A549 (cell line): ENCODE measurements around the gene COPE. TPM values are rescaled to one million over a fixed set of nuclear protein-coding genes. Genes with fewer than 3 reads are reported as not detected.

Source experiments
- ATAC-seq, 2 experiments: fragments of 200-7000 bp in 1 of 2; fragments of >200 bp in 1 of 2; cut with Nextera tagmentation in 1 of 2; cut with Tn5 transposase in 1 of 2; 3 replicates each; pipeline versions ENCODE4 v1.8.0 to v1.9.1; 2018 to 2020; ENCODE audit warnings: mild to moderate bottlenecking in 1 of 2, moderate library complexity in 1 of 2
- CTCF ChIA-PET: fragments of 300-600 bp; sonication (Branson Sonifier 250); formaldehyde crosslinking; extraction: SDS; loops from one replicate; lab custom pipeline; 2021; ENCODE audit warnings: antibody characterized with exemption, inconsistent platforms; lab: Yijun Ruan, JAX
- POLR2A ChIA-PET: fragments of 350-600 bp; formaldehyde crosslinking; extraction: SDS; loops from one replicate; lab custom pipeline; 2021; ENCODE audit warnings: antibody characterized with exemption, inconsistent platforms; lab: Yijun Ruan, JAX
- DNase-seq, 2 experiments: peaks; one replicate each; pipeline versions ENCODE4 v3.0.0 to v3.0.0-alpha.2; 2011 to 2016; ENCODE audit warnings: low read depth in 1 of 2, low spot score in 1 of 2
- FAIRE-seq: peaks from 2 replicates; lab custom pipeline; 2011; peaks lifted over from hg19 to GRCh38; lab: Jason Lieb, UNC
- H3K27ac ChIP-seq, 2 experiments: fragments of >200 bp; sonication (Bioruptor Twin); formaldehyde crosslinking; 3 replicates each; pipeline ENCODE4 v1.5.1; 2016 to 2017
- H3K4me1 ChIP-seq: fragments of >200 bp; sonication (Bioruptor Twin); formaldehyde crosslinking; 3 replicates; pipeline ENCODE4 v1.6.1; 2016
- H3K4me2 ChIP-seq: fragments of >200 bp; sonication (Bioruptor Twin); formaldehyde crosslinking; 3 replicates; pipeline ENCODE4 v1.6.1; 2016
- H3K4me3 ChIP-seq: fragments of >200 bp; sonication (Bioruptor Twin); formaldehyde crosslinking; 3 replicates; pipeline ENCODE4 v1.5.1; 2016
- H3K9me3 ChIP-seq: fragments of >200 bp; sonication (Bioruptor Twin); formaldehyde crosslinking; 3 replicates; pipeline ENCODE4 v1.6.1; 2016
- CBX2 ChIP-seq: fragments of 200-600 bp; sonication (generic); IDR thresholded peaks from 2 replicates; pipeline ENCODE4 v1.6.1; 2016; ENCODE audit warnings: low read depth, mild to moderate bottlenecking, borderline replicate concordance
- CEBPB ChIP-seq, 2 experiments: fragments of >200 bp in 1 of 2; sonication (Bioruptor Twin) in 1 of 2; formaldehyde crosslinking in 1 of 2; IDR thresholded peaks; 2 replicates each; pipeline ENCODE4 v1.6.1; 2012 to 2016
- EHF ChIP-seq: fragments of 250-450 bp; sonication (Bioruptor Pico); IDR thresholded peaks from 2 replicates; pipeline ENCODE4 v1.5.0; 2020; ENCODE audit warnings: mild to moderate bottlenecking
- EHMT2 ChIP-seq: fragments of 200-600 bp; sonication (generic); IDR thresholded peaks from 2 replicates; pipeline ENCODE4 v1.6.1; 2016; ENCODE audit warnings: antibody characterized with exemption, low read depth, mild to moderate bottlenecking, moderate library complexity
- EP300 ChIP-seq, 2 experiments: fragments of >200 bp; sonication (Bioruptor Twin); formaldehyde crosslinking; IDR thresholded peaks; 2 replicates in 1 of 2; 3 replicates in 1 of 2; pipeline ENCODE4 v1.6.1; 2016 to 2017
- FOSB ChIP-seq: fragments of 250-450 bp; sonication (Bioruptor Pico); IDR thresholded peaks from 2 replicates; pipeline ENCODE4 v1.5.0; 2020; ENCODE audit warnings: mild to moderate bottlenecking, moderate library complexity
- GATA3 ChIP-seq: IDR thresholded peaks from 2 replicates; pipeline ENCODE4 v1.6.1; 2012; ENCODE audit warnings: borderline replicate concordance
- HEYL ChIP-seq: fragments of 250-450 bp; sonication (Bioruptor Pico); IDR thresholded peaks from 2 replicates; pipeline ENCODE4 v1.8.0; 2021; ENCODE audit warnings: mild to moderate bottlenecking, moderate library complexity
- HOXA7 ChIP-seq: fragments of 250-450 bp; sonication (Bioruptor Pico); IDR thresholded peaks from 2 replicates; pipeline ENCODE4 v1.5.0; 2020; ENCODE audit warnings: mild to moderate bottlenecking, moderate library complexity
- HOXB13 ChIP-seq: fragments of 250-450 bp; sonication (Bioruptor Pico); IDR thresholded peaks from 2 replicates; pipeline ENCODE4 v1.5.0; 2020; ENCODE audit warnings: low read depth, mild to moderate bottlenecking, moderate library complexity
- JUNB ChIP-seq: fragments of >200 bp; sonication (Bioruptor Twin); formaldehyde crosslinking; IDR thresholded peaks from 2 replicates; pipeline ENCODE4 v1.6.1; 2016
- KDM5A ChIP-seq: fragments of 200-600 bp; sonication (generic); IDR thresholded peaks from 2 replicates; pipeline ENCODE4 v1.6.1; 2016; ENCODE audit warnings: antibody characterized with exemption, mild to moderate bottlenecking
- NR3C1 ChIP-seq: fragments of >200 bp; sonication (Bioruptor Twin); formaldehyde crosslinking; IDR thresholded peaks from 3 replicates; pipeline ENCODE4 v1.6.1; 2017
- POLR2A ChIP-seq: IDR thresholded peaks from 2 replicates; pipeline ENCODE4 v1.6.1; 2012; ENCODE audit warnings: mild to moderate bottlenecking, low read length
- POLR2AphosphoS2 ChIP-seq: conservative IDR thresholded peaks from 2 replicates; pipeline ENCODE4 v1.6.1; 2012; ENCODE audit warnings: low read length, improper control_type of control experiment, inconsistent platforms
- RAD21 ChIP-seq, 2 experiments: fragments of >200 bp in 1 of 2; sonication (Bioruptor Twin) in 1 of 2; formaldehyde crosslinking in 1 of 2; IDR thresholded peaks in 1 of 2; conservative IDR thresholded peaks in 1 of 2; 2 replicates in 1 of 2; 3 replicates in 1 of 2; pipeline ENCODE4 v1.6.1; 2012 to 2018; ENCODE audit warnings: inconsistent platforms in 1 of 2
- RCOR1 ChIP-seq: fragments of 150-350 bp; IDR thresholded peaks from 2 replicates; pipeline ENCODE4 v1.6.1; 2014; ENCODE audit warnings: antibody characterized with exemption, low read length, low read depth
- RFX5 ChIP-seq: fragments of 450-650 bp; IDR thresholded peaks from 2 replicates; pipeline ENCODE4 v1.7.1; 2014; ENCODE audit warnings: antibody characterized with exemption, mild to moderate bottlenecking, moderate library complexity
- RNF2 ChIP-seq: fragments of 200-600 bp; sonication (generic); IDR thresholded peaks from 2 replicates; pipeline ENCODE4 v1.6.1; 2016; ENCODE audit warnings: low read depth, mild to moderate bottlenecking, antibody characterized with exemption, moderate library complexity, borderline replicate concordance
- SREBF2 ChIP-seq: fragments of 450-650 bp; IDR thresholded peaks from 2 replicates; pipeline ENCODE4 v1.6.1; 2014; ENCODE audit warnings: mild to moderate bottlenecking, moderate library complexity
- TFCP2L1 ChIP-seq: fragments of 250-450 bp; sonication (Bioruptor Pico); IDR thresholded peaks from 2 replicates; pipeline ENCODE4 v1.5.0; 2021; ENCODE audit warnings: mild to moderate bottlenecking
- ZC3H11A ChIP-seq: fragments of 450-650 bp; IDR thresholded peaks from 2 replicates; pipeline ENCODE4 v1.6.1; 2014; ENCODE audit warnings: antibody characterized with exemption, mild to moderate bottlenecking
- ZNF302 ChIP-seq: fragments of 250-450 bp; sonication (Bioruptor Pico); IDR thresholded peaks from 2 replicates; pipeline ENCODE4 v1.9.0; 2021; ENCODE audit warnings: inconsistent platforms, mild to moderate bottlenecking, moderate library complexity
- WGBS: methylation state at CpG from one replicate; pipeline ENCODE4 v1.1.6; 2017; ENCODE audit errors: missing lambda C conversion rate; 5-methylcytosine and 5-hydroxymethylcytosine counted together
- polyA plus RNA-seq, 4 experiments: library from polyadenylated mRNA; depleted of rRNA in 3 of 4; stranded (reverse); fragments of >200 nt; fragmentation: RNase III in 1 of 4; extraction: RNeasy Plus Mini Kit Qiagen cat#74134 plus additional on column Dnase treatment in 1 of 4; gene quantifications; 2 replicates in 3 of 4; 3 replicates in 1 of 4; pipeline ENCODE4 v1.2.3, GENCODE V29; 2011 to 2017
- TF ChIP-seq, protein P1 (sequence below): fragments of 150-350 bp; IDR thresholded peaks from 2 replicates; pipeline ENCODE4 v1.6.1; 2014; ENCODE audit warnings: low read depth, mild to moderate bottlenecking, low read length
- TF ChIP-seq, protein P2 (sequence below): fragments of 250-450 bp; sonication (Bioruptor Pico); IDR thresholded peaks from 2 replicates; pipeline ENCODE4 v1.5.0; 2021; ENCODE audit warnings: mild to moderate bottlenecking, moderate library complexity, borderline replicate concordance
- TF ChIP-seq, protein P3 (sequence below): IDR thresholded peaks from 2 replicates; pipeline ENCODE4 v1.6.1; 2012
- TF ChIP-seq, protein P4 (sequence below): fragments of 450-650 bp; IDR thresholded peaks from 2 replicates; pipeline ENCODE4 v1.6.1; 2014; ENCODE audit warnings: antibody characterized with exemption
- TF ChIP-seq, protein P5 (sequence below): IDR thresholded peaks from 2 replicates; pipeline ENCODE4 v1.6.1; 2012
- TF ChIP-seq, protein P6 (sequence below): fragments of 250-450 bp; sonication (Bioruptor Pico); IDR thresholded peaks from 2 replicates; pipeline ENCODE4 v1.5.0; 2020; ENCODE audit warnings: low read depth, mild to moderate bottlenecking, moderate library complexity
- TF ChIP-seq, protein P7 (sequence below): fragments of >200 bp; sonication (Bioruptor Twin); formaldehyde crosslinking; IDR thresholded peaks from 2 replicates; pipeline ENCODE4 v1.6.1; 2016

COPE gene
- polyA plus RNA-seq, 2 of the 4 experiments (the other 2 are of a cell fraction) = 94.0 to 114 TPM

DNA sequence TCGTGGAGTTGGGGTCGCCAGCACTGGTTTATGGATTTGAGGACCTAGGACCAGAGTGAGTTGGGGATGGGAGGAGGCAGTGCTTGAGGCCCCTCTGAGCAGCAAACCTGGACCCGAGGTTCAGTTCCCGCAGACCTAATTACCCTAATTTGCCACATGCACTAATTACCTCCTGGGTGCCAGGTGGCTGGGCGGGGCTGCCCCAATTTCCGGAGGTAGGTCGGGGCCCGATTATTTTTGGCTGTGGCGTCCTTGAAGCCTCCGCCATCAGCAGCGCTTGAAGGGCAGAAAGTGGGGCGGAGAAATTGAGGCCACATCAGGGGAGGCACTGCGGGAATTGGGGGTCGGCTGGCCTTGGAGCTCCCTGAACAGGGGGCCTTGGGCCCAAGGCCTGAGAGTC is 27.7 kb upstream of the COPE start:
- 91% methylated on average over 12 of the region's 14 CpGs for WGBS

DNA sequence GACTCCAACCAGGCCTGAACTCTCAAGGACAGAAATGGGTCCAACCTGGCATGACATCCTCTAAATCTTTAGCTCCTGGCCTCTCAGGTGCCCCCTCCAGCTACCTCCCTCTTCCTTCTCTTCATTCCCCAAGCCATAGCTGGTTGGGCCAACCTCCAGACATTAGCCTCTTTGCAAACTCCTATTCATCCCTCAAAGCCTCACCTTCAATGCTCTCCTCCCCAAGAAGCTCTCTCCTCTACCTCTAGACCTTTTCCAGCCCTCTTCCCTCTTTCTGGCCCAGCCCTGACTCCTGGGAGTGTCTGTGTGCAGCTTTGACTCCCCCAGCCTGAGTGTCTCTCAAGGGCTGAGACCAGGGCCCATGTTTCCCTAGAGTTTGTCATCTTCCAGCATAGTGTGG is 27.1 kb upstream of the COPE start:
- Histone ChIP-seq H3K27ac (no peak overlapping the region), H3K9me3 (no peaks in the 10 kb centered on the region), H3K4me1 (0 out of 3 replicates have a peak, but pooled peaks cover 3% of the 10 kb centered on the region), H3K4me3 (no peak overlapping the region), H3K4me2 (no peak overlapping the region)
- CTCF ChIA-PET = interaction anchor here (5.1 kb wide), 1 partner anchor 41 kb away, joined by 26 read pairs; no protein-coding TSS in a partner anchor
- POLR2A ChIA-PET = no interaction called here
- ATAC-seq (no peak), FAIRE-seq (no peak), DNase-seq (no peak)
- TF ChIP-seq, protein P1, sequence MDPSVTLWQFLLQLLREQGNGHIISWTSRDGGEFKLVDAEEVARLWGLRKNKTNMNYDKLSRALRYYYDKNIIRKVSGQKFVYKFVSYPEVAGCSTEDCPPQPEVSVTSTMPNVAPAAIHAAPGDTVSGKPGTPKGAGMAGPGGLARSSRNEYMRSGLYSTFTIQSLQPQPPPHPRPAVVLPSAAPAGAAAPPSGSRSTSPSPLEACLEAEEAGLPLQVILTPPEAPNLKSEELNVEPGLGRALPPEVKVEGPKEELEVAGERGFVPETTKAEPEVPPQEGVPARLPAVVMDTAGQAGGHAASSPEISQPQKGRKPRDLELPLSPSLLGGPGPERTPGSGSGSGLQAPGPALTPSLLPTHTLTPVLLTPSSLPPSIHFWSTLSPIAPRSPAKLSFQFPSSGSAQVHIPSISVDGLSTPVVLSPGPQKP = no peak
- TF ChIP-seq JUNB (no peak), EHMT2 (no peak), RFX5 (no peak), HOXA7 (CRISPR knock-in tag) (no peak), RCOR1 (no peak), KDM5A (no peak), GATA3 (no peak), SREBF2 (no peak)
- TF ChIP-seq, protein P2, sequence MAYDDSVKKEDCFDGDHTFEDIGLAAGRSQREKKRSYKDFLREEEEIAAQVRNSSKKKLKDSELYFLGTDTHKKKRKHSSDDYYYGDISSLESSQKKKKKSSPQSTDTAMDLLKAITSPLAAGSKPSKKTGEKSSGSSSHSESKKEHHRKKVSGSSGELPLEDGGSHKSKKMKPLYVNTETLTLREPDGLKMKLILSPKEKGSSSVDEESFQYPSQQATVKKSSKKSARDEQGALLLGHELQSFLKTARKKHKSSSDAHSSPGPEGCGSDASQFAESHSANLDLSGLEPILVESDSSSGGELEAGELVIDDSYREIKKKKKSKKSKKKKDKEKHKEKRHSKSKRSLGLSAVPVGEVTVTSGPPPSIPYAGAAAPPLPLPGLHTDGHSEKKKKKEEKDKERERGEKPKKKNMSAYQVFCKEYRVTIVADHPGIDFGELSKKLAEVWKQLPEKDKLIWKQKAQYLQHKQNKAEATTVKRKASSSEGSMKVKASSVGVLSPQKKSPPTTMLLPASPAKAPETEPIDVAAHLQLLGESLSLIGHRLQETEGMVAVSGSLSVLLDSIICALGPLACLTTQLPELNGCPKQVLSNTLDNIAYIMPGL (CRISPR knock-in tag) = no peak
- TF ChIP-seq, protein P3, sequence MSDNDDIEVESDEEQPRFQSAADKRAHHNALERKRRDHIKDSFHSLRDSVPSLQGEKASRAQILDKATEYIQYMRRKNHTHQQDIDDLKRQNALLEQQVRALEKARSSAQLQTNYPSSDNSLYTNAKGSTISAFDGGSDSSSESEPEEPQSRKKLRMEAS = no peak
- TF ChIP-seq, protein P4, sequence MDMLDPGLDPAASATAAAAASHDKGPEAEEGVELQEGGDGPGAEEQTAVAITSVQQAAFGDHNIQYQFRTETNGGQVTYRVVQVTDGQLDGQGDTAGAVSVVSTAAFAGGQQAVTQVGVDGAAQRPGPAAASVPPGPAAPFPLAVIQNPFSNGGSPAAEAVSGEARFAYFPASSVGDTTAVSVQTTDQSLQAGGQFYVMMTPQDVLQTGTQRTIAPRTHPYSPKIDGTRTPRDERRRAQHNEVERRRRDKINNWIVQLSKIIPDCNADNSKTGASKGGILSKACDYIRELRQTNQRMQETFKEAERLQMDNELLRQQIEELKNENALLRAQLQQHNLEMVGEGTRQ = no peak
- TF ChIP-seq, protein P5, sequence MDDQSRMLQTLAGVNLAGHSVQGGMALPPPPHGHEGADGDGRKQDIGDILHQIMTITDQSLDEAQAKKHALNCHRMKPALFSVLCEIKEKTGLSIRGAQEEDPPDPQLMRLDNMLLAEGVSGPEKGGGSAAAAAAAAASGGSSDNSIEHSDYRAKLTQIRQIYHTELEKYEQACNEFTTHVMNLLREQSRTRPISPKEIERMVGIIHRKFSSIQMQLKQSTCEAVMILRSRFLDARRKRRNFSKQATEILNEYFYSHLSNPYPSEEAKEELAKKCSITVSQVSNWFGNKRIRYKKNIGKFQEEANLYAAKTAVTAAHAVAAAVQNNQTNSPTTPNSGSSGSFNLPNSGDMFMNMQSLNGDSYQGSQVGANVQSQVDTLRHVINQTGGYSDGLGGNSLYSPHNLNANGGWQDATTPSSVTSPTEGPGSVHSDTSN = no peak
- TF ChIP-seq, protein P6, sequence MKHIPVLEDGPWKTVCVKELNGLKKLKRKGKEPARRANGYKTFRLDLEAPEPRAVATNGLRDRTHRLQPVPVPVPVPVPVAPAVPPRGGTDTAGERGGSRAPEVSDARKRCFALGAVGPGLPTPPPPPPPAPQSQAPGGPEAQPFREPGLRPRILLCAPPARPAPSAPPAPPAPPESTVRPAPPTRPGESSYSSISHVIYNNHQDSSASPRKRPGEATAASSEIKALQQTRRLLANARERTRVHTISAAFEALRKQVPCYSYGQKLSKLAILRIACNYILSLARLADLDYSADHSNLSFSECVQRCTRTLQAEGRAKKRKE (CRISPR knock-in tag) = no peak

More for the DNA sequence above, 27.7 kb upstream of the COPE start:
- TF ChIP-seq, protein P1 = no peak
- TF ChIP-seq TFCP2L1 (CRISPR knock-in tag) = no peak
- no peak for TF ChIP-seq EP300 (IDR thresholded peaks at IDR 0.05)
- no peak for TF ChIP-seq CBX2
- no peak for TF ChIP-seq ZC3H11A
- TF ChIP-seq POLR2A = no peak
- no peak for TF ChIP-seq CEBPB (IDR thresholded peaks at IDR 0.05)
- TF ChIP-seq RCOR1 = no peak
- TF ChIP-seq NR3C1 = no peak
- TF ChIP-seq ZNF302 (CRISPR knock-in tag) = no peak
- TF ChIP-seq FOSB (CRISPR knock-in tag) = no peak
- TF ChIP-seq, protein P6 (CRISPR knock-in tag) = no peak
- no peak for TF ChIP-seq HEYL
- TF ChIP-seq EHF = no peak
- TF ChIP-seq RNF2 = no peak
- TF ChIP-seq POLR2AphosphoS2 = no peak
- TF ChIP-seq HOXB13 (CRISPR knock-in tag) = no peak
- no peak for TF ChIP-seq RAD21 (conservative IDR thresholded peaks at IDR 0.05 in 1 of 2, IDR thresholded peaks at IDR 0.05 in 1 of 2)
- TF ChIP-seq, protein P7, sequence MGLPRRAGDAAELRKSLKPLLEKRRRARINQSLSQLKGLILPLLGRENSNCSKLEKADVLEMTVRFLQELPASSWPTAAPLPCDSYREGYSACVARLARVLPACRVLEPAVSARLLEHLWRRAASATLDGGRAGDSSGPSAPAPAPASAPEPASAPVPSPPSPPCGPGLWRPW = no peak
- Histone ChIP-seq H3K4me3 (no peak overlapping the region), H3K27ac (no peak overlapping the region), H3K4me2 (no peak overlapping the region), H3K4me1 (0 out of 3 replicates have a peak, but pooled peaks cover 2% of the 10 kb centered on the region), H3K9me3 (no peaks in the 10 kb centered on the region)
- no peak for DNase-seq
- FAIRE-seq = no peak
- CTCF ChIA-PET = interaction anchor here (5.1 kb wide), 1 partner anchor 40 kb away, joined by 26 read pairs; no protein-coding TSS in a partner anchor
- no peak for ATAC-seq
- POLR2A ChIA-PET = no interaction called here
